Stimulated activated CD8-positive, alpha-beta memory T cell treated with anti-CD3 and anti-CD28 coated beads, Interleukin-7, amount 100 ng/mL, for 4 hours (primary cell): ENCODE data around the gene RAET1G.
"Not testable (repeated sequence)": the region's sequence is repeated elsewhere in the genome, so short reads cannot be mapped to it uniquely, and the experiment has no call there.

Experiments
- DNase-seq, 2 donors: peaks; one replicate each; pipeline ENCODE4 v3.0.0-alpha.2; 2020; ENCODE audit warnings: low read depth in 2 of 2

RAET1G gene

DNA sequence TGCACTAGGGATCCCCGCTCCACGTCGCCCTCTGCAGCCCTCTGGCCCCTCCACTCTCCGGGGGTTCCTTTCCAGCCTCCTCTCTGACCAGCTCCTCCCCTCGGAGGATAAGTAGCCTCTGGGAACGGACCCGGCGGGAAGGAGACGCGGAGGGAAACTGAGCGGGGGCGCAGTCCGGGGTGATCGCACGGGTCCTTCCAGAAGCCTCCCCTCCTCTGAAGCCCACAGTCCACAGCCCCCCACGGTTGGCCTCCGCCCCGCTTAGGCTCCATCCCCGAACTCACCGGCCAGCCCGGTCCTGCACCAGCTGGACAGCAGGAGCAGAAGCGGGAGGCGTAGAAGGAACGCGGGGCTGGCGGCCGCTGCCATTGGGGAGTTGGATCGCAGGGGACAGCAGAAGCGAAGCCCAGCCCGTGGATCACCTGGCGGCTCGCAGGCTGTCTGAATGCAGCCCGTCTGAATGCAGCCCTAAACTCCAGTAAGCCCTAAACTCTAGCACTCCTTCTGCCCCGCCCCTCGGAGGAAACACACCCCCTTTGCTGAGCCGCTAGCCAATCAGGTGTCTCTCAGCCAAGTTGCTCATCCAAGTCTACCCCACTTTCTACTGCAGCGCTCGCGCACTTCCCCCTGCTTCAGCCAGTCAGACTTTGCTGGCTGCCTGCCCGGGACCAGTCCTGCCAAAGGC is at the start of gene RAET1G:
TSS of gene RAET1G (minus strand) at position 480 of the 685 bp plus-strand sequence. CDS start at position 369, 111 bp downstream.
- peak; percentile 72 to 74 for DNase-seq

DNA sequence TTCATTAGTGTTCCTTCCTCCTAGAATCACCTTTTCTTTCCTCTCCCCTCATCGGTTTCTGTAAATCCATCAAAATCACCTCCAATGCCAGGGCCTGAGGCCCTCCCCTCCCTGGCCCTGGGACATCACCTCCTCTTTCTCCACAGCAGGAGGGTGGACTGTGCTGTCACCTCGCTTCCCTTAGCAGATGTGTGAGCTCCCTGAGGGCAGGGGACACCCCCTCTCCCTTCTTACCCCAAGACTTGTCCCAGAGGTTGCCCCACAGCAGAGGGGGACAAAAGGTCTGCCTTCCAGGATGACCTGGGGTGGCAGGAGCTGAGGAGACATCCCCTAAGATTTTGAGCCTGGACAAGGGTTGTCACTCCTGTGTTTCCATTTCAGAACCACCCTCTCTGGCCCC is 46.7 kb upstream of the RAET1G start:
- DNase-seq = no peak

DNA sequence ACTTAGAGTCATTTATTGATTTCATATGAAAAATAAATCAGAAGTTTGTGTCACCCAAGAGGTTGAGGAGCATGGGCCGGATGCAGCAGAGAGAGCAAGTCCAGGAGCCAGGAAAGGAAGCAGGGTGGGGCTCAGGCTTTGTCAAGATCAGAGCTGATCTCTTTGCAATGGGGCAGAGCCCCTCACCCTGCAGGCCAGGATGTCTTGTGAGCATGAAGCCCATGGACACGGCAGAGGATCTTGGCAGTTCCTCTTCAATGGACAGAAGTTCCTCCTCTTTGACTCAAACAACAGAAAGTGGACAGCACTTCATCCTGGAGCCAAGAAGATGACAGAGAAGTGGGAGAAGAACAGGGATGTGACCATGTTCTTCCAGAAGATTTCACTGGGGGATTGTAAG is 46.0 kb upstream of the RAET1G start:
- DNase-seq = not testable (repeated sequence)

GRCh38 chr6:149967999-149968398 is 45.1 kb upstream of the RAET1G start:
- not testable (repeated sequence) for DNase-seq

GRCh38 chr6:149967591-149967990 is 44.7 kb upstream of the RAET1G start:
- no peak for DNase-seq

GRCh38 chr6:149966319-149966718 is 43.4 kb upstream of the RAET1G start:
- not testable (repeated sequence) for DNase-seq

DNA sequence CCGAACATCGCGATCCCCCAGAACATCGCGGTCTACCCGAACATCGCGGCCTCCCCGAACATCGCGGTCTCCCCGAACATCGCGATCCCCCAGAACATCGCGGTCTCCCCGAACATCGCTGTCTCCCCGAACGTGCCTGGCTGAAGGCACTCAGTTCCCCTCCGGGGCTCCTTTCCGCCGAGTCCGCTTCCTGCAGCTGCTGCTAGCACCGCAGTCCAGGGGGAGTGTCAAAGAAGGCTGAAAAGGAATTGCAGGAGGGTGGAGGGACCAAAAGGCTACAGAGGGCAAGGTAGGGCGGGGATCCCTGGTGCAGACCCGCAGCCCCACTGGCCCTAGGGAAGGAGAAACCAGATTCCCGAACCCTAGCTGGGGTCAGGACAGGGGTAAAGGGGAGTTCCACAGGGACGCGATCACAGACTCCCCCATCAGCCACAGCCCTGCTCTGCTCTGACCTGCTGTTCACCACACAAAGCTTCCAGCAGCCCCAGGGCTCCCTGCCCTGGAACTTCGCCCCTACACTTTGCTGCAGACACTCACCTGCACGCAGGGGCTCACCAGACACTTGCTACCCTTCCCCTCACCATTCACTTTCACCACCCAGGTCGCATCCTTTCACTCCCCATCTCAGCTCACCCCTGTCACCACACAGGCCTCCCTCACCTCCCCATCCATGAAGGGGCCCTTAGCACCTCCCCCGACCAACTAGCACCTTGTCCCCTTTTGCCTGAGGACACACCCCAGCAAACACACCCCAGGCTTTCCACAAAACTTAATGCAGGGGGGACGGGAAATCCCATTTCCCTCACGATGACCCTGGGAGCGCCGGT is 42.5 kb upstream of the RAET1G start:
- no peak for DNase-seq

DNA sequence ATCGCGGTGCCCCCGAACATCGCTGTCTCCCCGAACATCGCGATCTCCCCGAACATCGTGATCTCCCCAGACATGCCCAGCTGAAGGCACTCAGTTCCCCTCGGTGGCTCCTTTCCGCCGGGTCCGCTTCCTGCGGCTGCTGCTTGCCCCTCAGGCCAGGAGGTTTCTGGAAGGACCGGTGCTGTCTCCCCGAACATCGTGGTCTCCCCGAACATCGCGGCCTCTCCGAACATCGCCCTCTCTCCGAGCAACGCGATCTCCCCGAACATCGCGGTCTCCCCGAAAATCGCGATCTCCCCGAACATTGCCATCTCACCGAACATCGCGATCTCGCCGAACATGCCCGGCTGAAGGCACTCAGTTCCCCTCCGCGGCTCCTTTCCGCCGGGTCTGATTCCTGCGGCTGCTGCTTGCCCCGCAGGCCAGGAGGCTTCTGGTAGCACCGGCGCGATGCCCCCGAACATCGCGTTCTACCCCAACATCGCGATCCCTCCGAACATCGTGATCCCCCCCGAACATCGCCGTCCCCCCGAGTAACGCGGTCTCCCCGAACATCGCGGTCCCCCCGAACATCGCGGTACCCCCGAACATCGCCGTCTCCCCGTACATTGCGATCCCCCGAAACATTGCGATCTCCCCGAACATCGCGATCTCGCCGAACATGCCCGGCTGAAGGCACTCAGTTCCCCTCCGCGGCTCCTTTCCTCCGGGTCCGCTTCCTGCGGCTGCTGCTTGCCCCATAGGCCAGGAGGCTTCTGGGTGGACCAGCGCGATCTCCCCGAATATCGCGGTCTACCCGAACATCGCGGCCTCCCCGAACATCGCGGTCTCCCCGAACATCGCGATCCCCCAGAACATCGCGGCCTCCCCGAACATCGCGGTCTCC is 41.6 kb upstream of the RAET1G start:
- DNase-seq = no peak

- peak; percentile 55 to 71 for DNase-seq
Observed at GRCh38 chr6:149963462-149964307, 40.8 kb upstream of the RAET1G start, which contains the start of gene ULBP1. TSS of gene ULBP1 (plus strand) at chr6:149963943. CDS start at chr6:149964050, 107 bp downstream.

- DNase-seq = no peak
Observed at GRCh38 chr6:149963212-149963461, 40.2 kb upstream of the RAET1G start.

GRCh38 chr6:149962461-149963211 is 39.7 kb upstream of the RAET1G start:
- no peak for DNase-seq

DNA sequence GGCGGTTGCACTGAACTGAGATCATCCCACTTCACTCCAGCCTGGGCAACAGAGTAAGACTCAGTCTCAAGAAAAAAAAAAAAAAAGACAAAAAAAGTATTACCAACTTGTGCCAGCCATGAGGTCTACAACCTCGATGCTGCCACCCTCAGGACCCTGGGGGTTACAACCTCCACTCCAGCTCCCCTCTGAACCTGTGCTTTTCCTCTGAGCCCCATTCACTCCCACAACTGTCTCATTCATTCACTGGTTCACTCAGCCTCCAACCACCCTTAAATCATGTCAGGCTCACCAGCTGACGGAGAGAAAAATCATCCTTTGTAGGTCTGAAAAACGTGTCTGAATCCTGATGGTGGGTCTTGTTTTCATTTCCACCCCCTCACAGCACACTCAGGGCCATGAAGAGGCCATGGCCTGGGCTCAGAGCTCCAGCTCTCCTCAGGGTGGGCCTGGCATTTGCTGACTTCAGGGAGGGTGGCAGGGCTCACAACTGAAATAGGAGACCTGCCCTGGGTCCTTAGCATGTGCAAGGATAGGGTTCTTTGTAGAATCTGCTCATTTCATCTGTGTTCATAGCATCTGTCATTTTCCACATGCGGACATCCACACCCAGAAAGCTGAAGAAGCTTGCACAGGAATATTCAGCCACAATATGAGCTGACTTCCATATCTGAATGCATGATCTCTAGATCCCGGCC is 39.0 kb upstream of the RAET1G start:
- DNase-seq = no peak

DNA sequence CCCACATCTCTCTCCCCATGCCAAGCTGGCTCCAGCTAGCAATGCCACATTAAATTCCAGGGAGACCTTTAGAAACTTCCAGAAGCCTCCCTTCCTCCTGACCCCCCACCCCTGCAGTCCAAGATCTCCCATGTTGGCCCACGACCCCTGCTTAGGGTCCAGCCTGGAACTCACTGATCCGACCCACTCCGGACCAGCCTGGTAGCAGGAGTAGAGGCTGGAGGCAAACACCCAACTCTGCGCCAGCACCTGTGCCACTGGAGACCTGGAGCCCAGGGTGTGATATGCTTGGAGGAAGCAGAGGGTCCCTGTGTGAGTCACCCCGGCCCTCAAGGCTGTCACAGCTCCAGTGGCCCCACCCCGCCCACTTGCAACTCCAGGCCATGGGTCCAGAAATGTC is 37.6 kb upstream of the RAET1G start:
- no peak for DNase-seq

DNA sequence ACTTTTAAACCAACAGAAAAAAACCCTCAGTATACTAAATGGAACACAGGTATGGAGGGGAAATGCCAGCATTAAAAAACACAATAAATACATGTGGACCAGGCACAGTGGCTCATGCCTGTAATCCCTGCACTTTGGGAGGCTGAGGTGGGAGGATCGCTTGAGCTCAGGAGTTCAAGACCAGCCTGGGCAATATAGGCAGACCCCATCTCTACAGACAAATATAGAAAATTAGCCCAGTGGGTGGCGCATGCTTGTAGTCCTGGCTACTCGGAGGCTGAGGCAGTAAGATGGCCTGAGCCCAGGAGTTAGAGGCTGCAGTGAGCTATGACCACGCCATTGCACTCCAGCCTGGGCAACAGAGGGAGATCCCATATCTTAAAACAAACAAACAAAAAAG is 36.9 kb upstream of the RAET1G start:
- not testable (repeated sequence) for DNase-seq

GRCh38 chr6:149958124-149958523 is 35.2 kb upstream of the RAET1G start:
- not testable (repeated sequence) for DNase-seq

- DNase-seq = not testable (repeated sequence)
Observed at GRCh38 chr6:149955654-149956317, 32.9 kb upstream of the RAET1G start.

- DNase-seq = not testable (repeated sequence)
Observed at GRCh38 chr6:149954984-149955653, 32.2 kb upstream of the RAET1G start.

- DNase-seq = not testable (repeated sequence)
Observed at GRCh38 chr6:149954328-149954983, 31.5 kb upstream of the RAET1G start.
